Fibroblast of skin of back (primary cell): ENCODE data around the gene SLC10A2.

Source experiments
- DNase-seq: peaks from one replicate; pipeline ENCODE4 v3.0.0-alpha.2; 2013

Gene SLC10A2

GRCh38 chr13:103044056-103044455, 22.2 kb downstream of the SLC10A2 start:
- no peak for DNase-seq

DNA sequence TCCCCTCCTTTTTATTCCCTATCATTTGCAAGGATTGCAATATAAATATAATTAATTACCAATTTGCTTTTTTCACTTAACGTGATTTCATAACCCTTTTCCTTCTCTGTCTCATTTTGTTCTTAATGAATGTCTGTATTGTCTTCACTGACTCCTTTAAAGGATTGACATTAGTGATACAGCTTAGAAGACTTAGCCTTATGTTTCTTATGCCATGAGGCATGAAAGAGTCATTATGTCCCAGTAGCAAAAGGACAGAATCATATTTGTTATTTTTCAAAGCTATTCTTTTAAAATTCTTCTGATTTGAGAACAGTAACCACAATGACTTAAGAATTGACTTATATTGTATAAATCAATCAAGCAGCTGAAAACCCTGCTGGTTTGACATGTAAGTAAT, 26.2 kb downstream of the SLC10A2 start:
- no peak for DNase-seq

DNA sequence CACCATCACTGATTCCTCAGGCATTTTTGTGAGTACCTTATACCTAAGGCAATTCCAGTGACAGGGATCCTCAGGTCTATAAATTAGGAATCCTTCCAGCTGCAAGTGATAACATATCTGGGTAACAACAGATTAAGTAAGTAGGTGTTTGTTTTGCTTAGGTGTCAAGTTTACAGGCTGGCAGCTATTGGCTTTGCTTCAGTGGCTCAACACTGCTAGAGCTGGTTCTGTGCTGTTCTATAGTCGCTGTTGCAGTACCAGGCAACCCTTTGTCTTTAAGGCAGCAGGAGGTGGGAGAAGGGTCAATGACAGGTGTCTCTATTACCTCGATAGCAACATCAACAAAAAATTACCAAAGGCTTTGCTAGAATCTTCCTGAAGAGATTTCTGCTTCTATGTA, 27.0 kb downstream of the SLC10A2 start:
- DNase-seq, result no peak

- no peak for DNase-seq
Measured at GRCh38 chr13:103036268-103036667, 29.9 kb downstream of the SLC10A2 start.

DNA sequence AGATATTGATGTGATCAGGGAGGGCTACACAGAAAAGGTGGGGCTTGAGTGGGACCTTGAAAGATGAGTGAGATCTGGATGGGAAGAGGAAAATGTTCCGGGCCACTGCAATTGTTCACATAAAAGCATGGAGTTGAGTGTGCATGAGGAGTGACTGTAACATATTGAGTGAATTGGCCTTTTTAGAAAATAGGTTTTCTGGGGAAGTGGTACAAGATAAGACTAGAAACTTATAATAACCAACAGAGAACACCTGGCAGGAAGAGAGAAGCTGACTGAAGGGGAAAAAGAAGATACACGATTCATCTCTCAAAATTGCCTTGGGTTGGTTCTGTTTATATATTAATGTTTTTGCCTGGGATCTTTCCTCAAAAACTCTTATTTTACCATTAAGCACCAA, 32.2 kb downstream of the SLC10A2 start:
- no peak for DNase-seq

- DNase-seq, result no peak
Measured at GRCh38 chr13:103031332-103031873, 34.8 kb downstream of the SLC10A2 start.

DNA sequence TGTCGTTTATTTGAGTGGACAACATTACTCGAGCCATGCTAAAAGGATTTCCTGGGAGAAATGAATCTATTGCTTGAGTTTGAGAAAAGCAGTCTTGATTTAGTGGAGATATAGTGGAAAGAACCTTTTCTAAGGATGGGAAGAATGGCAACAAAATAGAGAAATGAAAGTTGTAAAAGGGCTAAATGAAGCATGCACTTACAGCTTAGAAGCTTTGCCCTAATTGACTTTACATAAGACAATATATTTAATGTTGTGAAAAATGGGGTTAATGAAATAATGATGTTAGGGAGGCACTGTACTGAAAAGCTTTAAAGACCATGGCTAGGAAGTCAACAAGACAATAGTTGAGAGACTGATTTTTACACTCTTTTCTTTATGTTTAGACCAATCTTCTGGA, 35.4 kb downstream of the SLC10A2 start:
- DNase-seq, result no peak

GRCh38 chr13:103029798-103030197, 36.4 kb downstream of the SLC10A2 start:
- no peak for DNase-seq

DNA sequence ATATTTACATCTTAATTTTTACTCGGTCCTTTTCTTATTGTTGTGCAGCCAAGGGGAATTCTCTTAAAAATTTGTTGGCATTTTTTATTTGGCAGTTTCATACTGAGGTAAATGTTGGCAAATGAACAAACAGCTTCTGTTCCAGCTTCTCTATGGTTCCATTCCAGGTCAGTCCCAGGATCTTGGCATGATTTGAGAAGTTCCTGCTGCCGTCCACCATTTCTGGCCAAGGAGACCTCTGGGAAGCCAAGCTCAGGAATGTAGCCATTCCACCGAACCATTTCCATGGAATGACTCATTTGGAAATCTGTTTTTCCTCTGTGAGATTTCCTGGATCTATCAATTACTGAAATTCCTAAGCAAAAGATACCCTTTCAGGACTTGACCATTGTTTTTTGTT, 43.9 kb downstream of the SLC10A2 start:
- DNase-seq, result no peak

- no peak for DNase-seq
Measured at GRCh38 chr13:103018556-103018955, 47.7 kb downstream of the SLC10A2 start.

DNA sequence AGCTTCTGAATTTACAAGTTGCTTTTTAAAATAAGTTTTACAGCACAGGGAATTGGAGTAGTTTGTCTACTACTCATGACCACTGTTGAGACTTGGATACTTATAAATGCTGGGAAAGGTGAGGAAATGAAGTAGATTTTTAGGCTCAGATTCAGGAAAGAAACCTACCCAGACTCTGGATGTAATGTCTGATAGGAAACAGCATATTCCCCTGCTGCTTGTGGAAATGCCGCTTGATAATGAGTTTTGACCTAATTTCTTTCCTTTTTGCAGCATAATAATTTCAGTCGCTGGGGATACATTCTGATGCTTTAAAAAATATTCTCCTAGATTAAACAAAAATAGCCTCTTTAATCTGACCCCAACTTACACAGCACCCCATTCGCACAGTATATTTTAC, 53.6 kb downstream of the SLC10A2 start:
- no peak for DNase-seq

- DNase-seq, result no peak
Measured at GRCh38 chr13:103009051-103009840, 57.0 kb downstream of the SLC10A2 start.

- no peak for DNase-seq
Measured at GRCh38 chr13:103007427-103007762, 58.8 kb downstream of the SLC10A2 start.

GRCh38 chr13:103006641-103007426, 59.4 kb downstream of the SLC10A2 start:
- DNase-seq, result no peak

GRCh38 chr13:103004661-103005345, 61.4 kb downstream of the SLC10A2 start:
- DNase-seq, result no peak

- DNase-seq, result no peak
Measured at GRCh38 chr13:103003631-103004030, 62.6 kb downstream of the SLC10A2 start.

GRCh38 chr13:103002279-103002678, 63.9 kb downstream of the SLC10A2 start:
- DNase-seq, result no peak

- DNase-seq, result no peak
Measured at GRCh38 chr13:103000157-103000556, 66.1 kb downstream of the SLC10A2 start.

- DNase-seq, result no peak
Measured at GRCh38 chr13:102999499-102999898, 66.7 kb downstream of the SLC10A2 start.
